HepG2 (cell line): ENCODE measurements around the gene UCN3. TPM values are rescaled to one million over a fixed set of nuclear protein-coding genes. Genes with fewer than 3 reads are reported as not detected.

ENCODE experiments used
- ATAC-seq: fragments of 200-7000 bp; cut with Tn5 transposase; 3 replicates; pipeline ENCODE4 v1.9.1; 2020; ENCODE audit warnings: mild to moderate bottlenecking, moderate library complexity
- BruUV-seq: library from RNA; stranded (reverse); fragments of 400-500 nt; replicated peaks from 2 replicates; lab custom pipeline; 2021; lab: Mats Ljungman, UMichigan
- CTCF ChIA-PET: fragments of 300-600 bp; formaldehyde crosslinking; extraction: SDS; loops from one replicate; lab custom pipeline; 2021; ENCODE audit warnings: low total read pairs, inconsistent platforms, low intra/inter-chr PET ratio; lab: Yijun Ruan, JAX
- POLR2A ChIA-PET: fragments of 350-600 bp; sonication (Branson Sonifier 250); formaldehyde crosslinking; loops from one replicate; lab custom pipeline; 2020; ENCODE audit warnings: antibody characterized with exemption, inconsistent platforms; lab: Yijun Ruan, JAX
- DNase-seq: peaks from one replicate; pipeline ENCODE4 v3.0.0-alpha.2; 2015; ENCODE audit warnings: low spot score
- FAIRE-seq: peaks from 3 replicates; lab custom pipeline; 2011; peaks lifted over from hg19 to GRCh38; lab: Jason Lieb, UNC
- H2AFZ ChIP-seq: one replicate; pipeline ENCODE4 v1.6.1; 2011; ENCODE audit warnings: low read length, inconsistent platforms
- H3K27ac ChIP-seq: fragments of 300-600 bp; 3 replicates; pipeline ENCODE4 v1.8.0; 2011; ENCODE audit warnings: mixed run types, mild to moderate bottlenecking, mixed read lengths, low read length, inconsistent platforms; ENCODE audit not compliant: insufficient read depth; ENCODE audit errors: extremely low read length
- H3K27me3 ChIP-seq, 2 experiments: fragments of 200-600 bp in 1 of 2; 2 replicates in 1 of 2; 3 replicates in 1 of 2; pipeline versions ENCODE4 v1.6.0 to v1.8.0; 2011; ENCODE audit warnings: low read length in 2 of 2, mild to moderate bottlenecking in 2 of 2, moderate library complexity in 2 of 2, inconsistent platforms in 1 of 2; ENCODE audit not compliant: insufficient read depth in 2 of 2, control insufficient read depth in 1 of 2
- H3K36me3 ChIP-seq, 2 experiments: fragments of 200-600 bp in 1 of 2; replicated peaks in 1 of 2; 2 replicates in 1 of 2; 3 replicates in 1 of 2; pipeline versions ENCODE4 v1.5.1 to v1.8.0; 2011; ENCODE audit warnings: low read length in 2 of 2, inconsistent platforms in 1 of 2; ENCODE audit not compliant: insufficient read depth in 2 of 2, control insufficient read depth in 1 of 2
- H3K4me1 ChIP-seq: 2 replicates; pipeline ENCODE4 v1.5.1; 2012; ENCODE audit warnings: low read length, inconsistent platforms; ENCODE audit not compliant: insufficient read depth
- H3K4me2 ChIP-seq: 2 replicates; pipeline ENCODE4 v1.6.0; 2011; ENCODE audit warnings: low read depth, low read length, inconsistent platforms
- H3K4me3 ChIP-seq, 3 experiments: fragments of 200-600 bp in 1 of 3; sonication (generic), shearing (Covaris generic) in 1 of 3; replicated peaks in 1 of 3; 2 replicates each; pipeline ENCODE4 v1.5.1; 2011 to 2016; ENCODE audit warnings: low read length in 3 of 3, inconsistent platforms in 2 of 3, low read depth in 2 of 3, mild to moderate bottlenecking in 2 of 3, control low read depth in 1 of 3, mixed read lengths in 1 of 3; ENCODE audit not compliant: insufficient read depth in 1 of 3
- H3K79me2 ChIP-seq: one replicate; pipeline ENCODE4 v1.6.1; 2011; ENCODE audit warnings: low read length, inconsistent platforms; ENCODE audit not compliant: insufficient read depth
- H3K9ac ChIP-seq: 2 replicates; pipeline ENCODE4 v1.6.0; 2011; ENCODE audit warnings: mild to moderate bottlenecking, low read depth, low read length, inconsistent platforms; ENCODE audit not compliant: insufficient read depth
- H3K9me3 ChIP-seq: 2 replicates; pipeline ENCODE4 v1.5.1; 2012; ENCODE audit warnings: mild to moderate bottlenecking, low read length
- H4K20me1 ChIP-seq: 2 replicates; pipeline ENCODE4 v1.6.0; 2011; ENCODE audit warnings: inconsistent platforms, mild to moderate bottlenecking, low read length, moderate library complexity; ENCODE audit not compliant: insufficient read depth
- PRMT3 ChIP-seq: sonication (generic); formaldehyde crosslinking; IDR thresholded peaks from 2 replicates; pipeline ENCODE4 v1.8.1; 2022; ENCODE audit warnings: low read depth, mild to moderate bottlenecking, moderate library complexity, missing genetic modification reagents, borderline replicate concordance
- RARG ChIP-seq: sonication (generic); formaldehyde crosslinking; IDR thresholded peaks from 2 replicates; pipeline ENCODE4 v1.4.0; 2020; ENCODE audit warnings: low read depth, mild to moderate bottlenecking, missing genetic modification reagents
- RORA ChIP-seq: sonication (generic); formaldehyde crosslinking; IDR thresholded peaks from 2 replicates; pipeline ENCODE4 v1.5.0; 2020; ENCODE audit warnings: mild to moderate bottlenecking, missing genetic modification reagents, moderate library complexity
- SOX13 ChIP-seq, 3 experiments: fragments of 450-650 bp in 1 of 3; sonication (generic) in 1 of 3; formaldehyde crosslinking in 1 of 3; IDR thresholded peaks in 2 of 3; conservative IDR thresholded peaks in 1 of 3; 2 replicates each; pipeline versions ENCODE4 v1.5.0 to v1.6.1; 2016 to 2020; ENCODE audit warnings: antibody characterized with exemption in 1 of 3, mild to moderate bottlenecking in 1 of 3, missing compliant biosample characterization in 1 of 3, missing genetic modification reagents in 1 of 3, moderate library complexity in 1 of 3
- ZBTB33 ChIP-seq: sonication (generic); formaldehyde crosslinking; IDR thresholded peaks from 2 replicates; pipeline ENCODE4 v1.4.0; 2020; ENCODE audit warnings: missing genetic modification reagents
- ZNF770 ChIP-seq: sonication (generic); formaldehyde crosslinking; IDR thresholded peaks from 2 replicates; pipeline ENCODE4 v1.5.0; 2020; ENCODE audit warnings: mild to moderate bottlenecking, missing genetic modification reagents
- ZSCAN21 ChIP-seq: sonication (generic); formaldehyde crosslinking; IDR thresholded peaks from 2 replicates; pipeline ENCODE4 v1.8.0; 2022; ENCODE audit warnings: mild to moderate bottlenecking, missing genetic modification reagents, moderate library complexity, borderline replicate concordance
- WGBS: methylation state at CpG from one replicate; pipeline ENCODE4 v1.1.6; 2017; ENCODE audit warnings: low lambda C conversion rate; 5-methylcytosine and 5-hydroxymethylcytosine counted together
- in situ Hi-C: cut with HindIII; loops from 2 replicates; pipeline ENCODE4 v1.10.0; 2017; ENCODE audit warnings: low pct_unique_long_range_greater_than_20kb; ENCODE audit not compliant: extremely low pct_ligation_motif_present
- intact Hi-C: fragments of 100-400 bp; cut with micrococcal nuclease; formaldehyde crosslinking; loops from one replicate; pipeline ENCODE4 v1.10.0; 2022; ENCODE audit not compliant: unreplicated experiment
- polyA plus RNA-seq, 8 experiments: library from polyadenylated mRNA; depleted of rRNA in 3 of 8; stranded (reverse) in 7 of 8; unstranded in 1 of 8; fragments of >200 nt; fragmentation: Illumina TruSeq in 4 of 8; extraction: Trizol in 4 of 8; gene quantifications; 2 replicates each; pipeline versions ENCODE4 v1.2.1 to v1.2.3, GENCODE V29; 2011 to 2016; ENCODE audit warnings: low read depth in 4 of 8, missing spikeins in 1 of 8, mixed read lengths in 1 of 8; ENCODE audit not compliant: insufficient read depth in 1 of 8
- total RNA-seq, 5 experiments: library from RNA; depleted of rRNA; stranded (reverse); fragments of >200 nt; fragmentation: Illumina TruSeq; extraction: Trizol; gene quantifications; 2 replicates each; pipeline ENCODE4 v1.2.3, GENCODE V29; 2016; ENCODE audit warnings: low read depth in 1 of 5

The UCN3 gene
- total and polyA plus RNA-seq, 2 of the 13 experiments (the other 11 are each of a cell fraction or from before 2014, with no cell fraction given): not detected

GRCh38 chr10:5395168-5395567 is 30.4 kb downstream of the UCN3 start:
- H3K27me3 ChIP-seq: peaks cover 5 to 7% of the 10 kb centered on the region in 2 experiments; a peak in 3 of 5 replicates
- no peak overlapping the region for H2AFZ ChIP-seq
- DNase-seq (no peak), ATAC-seq (no peak), FAIRE-seq (no peak)
- peaks cover 8% of the 10 kb centered on the region; the same call in 1 of the 2 replicates for H3K4me1 ChIP-seq
- WGBS: 57% methylated on average over 16 of the region's 18 CpGs
- H3K79me2 ChIP-seq: no peaks in the 10 kb centered on the region
- no TSS peak for BruUV-seq
- no peak overlapping the region for H3K27ac ChIP-seq
- CTCF ChIA-PET: no interaction called here
- no peaks in the 10 kb centered on the region for H3K36me3 ChIP-seq
- in situ Hi-C loops: loop anchor here (25.0 kb wide), 1 partner anchor 558 kb away; the partner anchor contains the start of gene AKR1E2
- H3K4me2 ChIP-seq: no peak overlapping the region
- H3K9ac ChIP-seq: no peak overlapping the region
- no peak overlapping the region for H3K4me3 ChIP-seq
- peaks cover 22% of the 10 kb centered on the region for H3K9me3 ChIP-seq
- H4K20me1 ChIP-seq: no peaks in the 10 kb centered on the region
- POLR2A ChIA-PET: no interaction called here
- intact Hi-C loops: no loop called here
- TF ChIP-seq ZBTB33 (CRISPR knock-in tag) (peak; percentile 59; the same call in 1 of the 2 replicates), PRMT3 (CRISPR knock-in tag) (no peak)

- Histone ChIP-seq H3K4me3 (no peak overlapping the region), H3K27ac (no peak overlapping the region), H3K9ac (no peak overlapping the region), H3K4me2 (no peak overlapping the region), H3K36me3 (no peaks in the 10 kb centered on the region), H2AFZ (no peak overlapping the region), H3K79me2 (no peaks in the 10 kb centered on the region), H3K9me3 (peaks cover 7% of the 10 kb centered on the region), H4K20me1 (no peaks in the 10 kb centered on the region), H3K4me1 (peaks cover 8% of the 10 kb centered on the region; the same call in 1 of the 2 replicates), H3K27me3 (peaks cover 5 to 7% of the 10 kb centered on the region in 2 experiments; a peak in 3 of 5 replicates)
- FAIRE-seq (no peak), ATAC-seq (no peak), DNase-seq (no peak)
- ChIA-PET CTCF (no interaction called here), POLR2A (no interaction called here)
- TF ChIP-seq RORA (CRISPR knock-in tag) (no peak), SOX13 (IDR thresholded peaks at IDR 0.05) (no peak), SOX13 (CRISPR knock-in tag; conservative IDR thresholded peaks at IDR 0.05 in 1 of 2, IDR thresholded peaks at IDR 0.05 in 1 of 2) (no peak), ZNF770 (CRISPR knock-in tag) (no peak), RARG (CRISPR knock-in tag) (no peak), ZSCAN21 (CRISPR knock-in tag) (no peak)
- no TSS peak for BruUV-seq
- WGBS: 87% methylated on average over 12 of the region's 12 CpGs
- intact Hi-C loops (no loop called here), in situ Hi-C loops (loop anchor here (25.0 kb wide), 1 partner anchor 559 kb away; the partner anchor contains the start of gene AKR1E2)
These were observed 32.0 kb downstream of the UCN3 start for GRCh38 chr10:5396556-5397300.
